ENCODE data around the gene USP31.

GRCh38 chr16:23103603-23104002 lies 45.6 kb downstream of the USP31 start:
- TF ChIP-seq, protein P1, sequence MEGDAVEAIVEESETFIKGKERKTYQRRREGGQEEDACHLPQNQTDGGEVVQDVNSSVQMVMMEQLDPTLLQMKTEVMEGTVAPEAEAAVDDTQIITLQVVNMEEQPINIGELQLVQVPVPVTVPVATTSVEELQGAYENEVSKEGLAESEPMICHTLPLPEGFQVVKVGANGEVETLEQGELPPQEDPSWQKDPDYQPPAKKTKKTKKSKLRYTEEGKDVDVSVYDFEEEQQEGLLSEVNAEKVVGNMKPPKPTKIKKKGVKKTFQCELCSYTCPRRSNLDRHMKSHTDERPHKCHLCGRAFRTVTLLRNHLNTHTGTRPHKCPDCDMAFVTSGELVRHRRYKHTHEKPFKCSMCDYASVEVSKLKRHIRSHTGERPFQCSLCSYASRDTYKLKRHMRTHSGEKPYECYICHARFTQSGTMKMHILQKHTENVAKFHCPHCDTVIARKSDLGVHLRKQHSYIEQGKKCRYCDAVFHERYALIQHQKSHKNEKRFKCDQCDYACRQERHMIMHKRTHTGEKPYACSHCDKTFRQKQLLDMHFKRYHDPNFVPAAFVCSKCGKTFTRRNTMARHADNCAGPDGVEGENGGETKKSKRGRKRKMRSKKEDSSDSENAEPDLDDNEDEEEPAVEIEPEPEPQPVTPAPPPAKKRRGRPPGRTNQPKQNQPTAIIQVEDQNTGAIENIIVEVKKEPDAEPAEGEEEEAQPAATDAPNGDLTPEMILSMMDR (IDR thresholded peaks at IDR 0.05), result no peak
- TF ChIP-seq POLR2AphosphoS5 (IDR thresholded peaks at IDR 0.05) (no peak), POLR2A (IDR thresholded peaks at IDR 0.05) (no peak)
